HCT116 (cell line): Measurements from ENCODE around the gene PRDM9.

Experiments
- ELF1 ChIP-seq: IDR thresholded peaks from 2 replicates; pipeline ENCODE4 v1.6.1; 2012; ENCODE audit warnings: low read depth, borderline replicate concordance
- EZH2 ChIP-seq: fragments of 200-600 bp; sonication (generic); IDR thresholded peaks from 2 replicates; pipeline ENCODE4 v1.6.1; 2017; ENCODE audit warnings: antibody characterized with exemption, mixed run types
- JUND ChIP-seq: IDR thresholded peaks from 2 replicates; pipeline ENCODE4 v1.6.1; 2012
- MAX ChIP-seq: IDR thresholded peaks from 2 replicates; pipeline ENCODE4 v1.6.1; 2012
- POLR2A ChIP-seq: IDR thresholded peaks from 2 replicates; pipeline ENCODE4 v1.7.0; 2011; ENCODE audit warnings: borderline replicate concordance; ENCODE audit not compliant: insufficient read depth, insufficient read length; ENCODE audit errors: extremely low read depth
- POLR2AphosphoS5 ChIP-seq: IDR thresholded peaks from 2 replicates; pipeline ENCODE4 v1.6.1; 2011; ENCODE audit warnings: mild to moderate bottlenecking, low read depth, low read length, moderate library complexity
- SIN3A ChIP-seq: IDR thresholded peaks from 2 replicates; pipeline ENCODE4 v1.6.1; 2012; ENCODE audit warnings: low read depth
- SP1 ChIP-seq: IDR thresholded peaks from 2 replicates; pipeline ENCODE4 v1.6.1; 2012; ENCODE audit warnings: low read depth
- TCF7L2 ChIP-seq: IDR thresholded peaks from 2 replicates; pipeline ENCODE4 v1.7.0; 2011; ENCODE audit warnings: borderline replicate concordance, inconsistent platforms; ENCODE audit not compliant: insufficient read depth, insufficient read length; ENCODE audit errors: extremely low read depth
- YY1 ChIP-seq: IDR thresholded peaks from 2 replicates; pipeline ENCODE4 v1.6.1; 2011; ENCODE audit warnings: low read length, low read depth, moderate library complexity, mild to moderate bottlenecking; ENCODE audit not compliant: insufficient replicate concordance; ENCODE audit errors: extremely low read depth
- ZNF274 ChIP-seq: fragments of 200-500 bp; sonication (Bioruptor generic); IDR thresholded peaks from 2 replicates; pipeline ENCODE4 v1.6.1; 2014; ENCODE audit warnings: mild to moderate bottlenecking, low read depth, low read length, inconsistent platforms
- TF ChIP-seq, protein P1 (sequence below), 3 experiments: fragments of 200-600 bp in 1 of 3; sonication (generic) in 1 of 3; IDR thresholded peaks in 2 of 3; conservative IDR thresholded peaks in 1 of 3; 2 replicates each; pipeline ENCODE4 v1.5.1; 2012 to 2017; ENCODE audit warnings: low read depth in 2 of 3, low read length in 2 of 3, antibody characterized with exemption in 1 of 3, borderline replicate concordance in 1 of 3, control low read depth in 1 of 3, mild to moderate bottlenecking in 1 of 3, mixed read lengths in 1 of 3, mixed run types in 1 of 3, moderate library complexity in 1 of 3; ENCODE audit not compliant: insufficient read depth in 1 of 3
- TF ChIP-seq, protein P2 (sequence below): IDR thresholded peaks from 2 replicates; pipeline ENCODE4 v1.6.1; 2012; ENCODE audit warnings: low read depth

DNA sequence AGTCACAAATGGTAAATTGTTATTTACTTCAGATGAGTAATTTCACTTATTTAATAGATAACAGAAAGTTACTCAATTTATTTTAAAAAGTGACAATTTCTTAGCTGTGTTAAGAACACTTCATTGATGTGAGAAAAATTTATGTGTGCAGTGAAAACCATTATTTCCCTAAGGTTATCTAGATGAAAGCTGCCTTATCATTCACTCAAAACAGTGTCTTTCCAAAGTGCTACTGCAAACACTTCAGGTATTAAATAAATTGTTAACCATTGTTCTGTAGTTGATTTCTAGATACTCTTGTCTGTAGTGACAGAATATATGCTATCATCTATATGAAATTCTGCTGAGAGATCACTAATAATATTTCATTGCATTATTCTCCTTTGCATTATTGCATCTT, 33.5 kb upstream of the PRDM9 start:
- TF ChIP-seq, protein P1, sequence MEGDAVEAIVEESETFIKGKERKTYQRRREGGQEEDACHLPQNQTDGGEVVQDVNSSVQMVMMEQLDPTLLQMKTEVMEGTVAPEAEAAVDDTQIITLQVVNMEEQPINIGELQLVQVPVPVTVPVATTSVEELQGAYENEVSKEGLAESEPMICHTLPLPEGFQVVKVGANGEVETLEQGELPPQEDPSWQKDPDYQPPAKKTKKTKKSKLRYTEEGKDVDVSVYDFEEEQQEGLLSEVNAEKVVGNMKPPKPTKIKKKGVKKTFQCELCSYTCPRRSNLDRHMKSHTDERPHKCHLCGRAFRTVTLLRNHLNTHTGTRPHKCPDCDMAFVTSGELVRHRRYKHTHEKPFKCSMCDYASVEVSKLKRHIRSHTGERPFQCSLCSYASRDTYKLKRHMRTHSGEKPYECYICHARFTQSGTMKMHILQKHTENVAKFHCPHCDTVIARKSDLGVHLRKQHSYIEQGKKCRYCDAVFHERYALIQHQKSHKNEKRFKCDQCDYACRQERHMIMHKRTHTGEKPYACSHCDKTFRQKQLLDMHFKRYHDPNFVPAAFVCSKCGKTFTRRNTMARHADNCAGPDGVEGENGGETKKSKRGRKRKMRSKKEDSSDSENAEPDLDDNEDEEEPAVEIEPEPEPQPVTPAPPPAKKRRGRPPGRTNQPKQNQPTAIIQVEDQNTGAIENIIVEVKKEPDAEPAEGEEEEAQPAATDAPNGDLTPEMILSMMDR (IDR thresholded peaks at IDR 0.05 in 2 of 3, conservative IDR thresholded peaks at IDR 0.05 in 1 of 3; ENCODE audit: borderline replicate concordance in 1 of 3, insufficient read depth in 1 of 3, low read depth in 2 of 3, low read length in 2 of 3) = no peak
- TF ChIP-seq POLR2A (no peak), MAX (no peak), ELF1 (no peak), YY1 (no peak), POLR2AphosphoS5 (no peak), SP1 (no peak), EZH2 (no peak), JUND (no peak), ZNF274 (no peak), TCF7L2 (no peak), SIN3A (no peak)
- TF ChIP-seq, protein P2, sequence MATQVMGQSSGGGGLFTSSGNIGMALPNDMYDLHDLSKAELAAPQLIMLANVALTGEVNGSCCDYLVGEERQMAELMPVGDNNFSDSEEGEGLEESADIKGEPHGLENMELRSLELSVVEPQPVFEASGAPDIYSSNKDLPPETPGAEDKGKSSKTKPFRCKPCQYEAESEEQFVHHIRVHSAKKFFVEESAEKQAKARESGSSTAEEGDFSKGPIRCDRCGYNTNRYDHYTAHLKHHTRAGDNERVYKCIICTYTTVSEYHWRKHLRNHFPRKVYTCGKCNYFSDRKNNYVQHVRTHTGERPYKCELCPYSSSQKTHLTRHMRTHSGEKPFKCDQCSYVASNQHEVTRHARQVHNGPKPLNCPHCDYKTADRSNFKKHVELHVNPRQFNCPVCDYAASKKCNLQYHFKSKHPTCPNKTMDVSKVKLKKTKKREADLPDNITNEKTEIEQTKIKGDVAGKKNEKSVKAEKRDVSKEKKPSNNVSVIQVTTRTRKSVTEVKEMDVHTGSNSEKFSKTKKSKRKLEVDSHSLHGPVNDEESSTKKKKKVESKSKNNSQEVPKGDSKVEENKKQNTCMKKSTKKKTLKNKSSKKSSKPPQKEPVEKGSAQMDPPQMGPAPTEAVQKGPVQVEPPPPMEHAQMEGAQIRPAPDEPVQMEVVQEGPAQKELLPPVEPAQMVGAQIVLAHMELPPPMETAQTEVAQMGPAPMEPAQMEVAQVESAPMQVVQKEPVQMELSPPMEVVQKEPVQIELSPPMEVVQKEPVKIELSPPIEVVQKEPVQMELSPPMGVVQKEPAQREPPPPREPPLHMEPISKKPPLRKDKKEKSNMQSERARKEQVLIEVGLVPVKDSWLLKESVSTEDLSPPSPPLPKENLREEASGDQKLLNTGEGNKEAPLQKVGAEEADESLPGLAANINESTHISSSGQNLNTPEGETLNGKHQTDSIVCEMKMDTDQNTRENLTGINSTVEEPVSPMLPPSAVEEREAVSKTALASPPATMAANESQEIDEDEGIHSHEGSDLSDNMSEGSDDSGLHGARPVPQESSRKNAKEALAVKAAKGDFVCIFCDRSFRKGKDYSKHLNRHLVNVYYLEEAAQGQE = no peak
